ENCODE measurements around the gene NALCN.

The NALCN gene

DNA sequence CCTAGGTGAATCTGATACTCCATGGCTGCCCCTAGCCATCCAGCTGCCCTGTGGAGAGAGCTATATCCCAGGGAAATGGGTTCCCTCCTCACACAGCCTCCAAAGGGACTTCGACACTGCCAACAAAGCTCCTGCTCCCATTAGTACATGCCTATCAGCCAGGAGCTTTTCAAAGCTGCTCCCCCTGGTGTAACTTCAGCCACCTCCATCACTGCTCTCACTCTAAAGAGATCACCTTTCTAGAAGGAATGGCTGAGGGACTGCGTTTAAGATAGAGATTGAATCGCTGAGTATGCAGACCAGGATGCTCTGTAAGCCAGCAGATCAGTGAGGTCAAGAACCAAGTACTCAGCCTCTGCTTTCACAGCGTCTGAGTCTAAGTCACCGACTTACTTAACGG, 213.7 kb downstream of the NALCN start:
- no peak for TF ChIP-seq CTCF (conservative IDR thresholded peaks at IDR 0.05; ENCODE audit: low read depth, low read length)
- DNase-seq (ENCODE audit: low read depth), result no peak
- no peak overlapping the region for H3K4me3 ChIP-seq (ENCODE audit: low read length)

DNA sequence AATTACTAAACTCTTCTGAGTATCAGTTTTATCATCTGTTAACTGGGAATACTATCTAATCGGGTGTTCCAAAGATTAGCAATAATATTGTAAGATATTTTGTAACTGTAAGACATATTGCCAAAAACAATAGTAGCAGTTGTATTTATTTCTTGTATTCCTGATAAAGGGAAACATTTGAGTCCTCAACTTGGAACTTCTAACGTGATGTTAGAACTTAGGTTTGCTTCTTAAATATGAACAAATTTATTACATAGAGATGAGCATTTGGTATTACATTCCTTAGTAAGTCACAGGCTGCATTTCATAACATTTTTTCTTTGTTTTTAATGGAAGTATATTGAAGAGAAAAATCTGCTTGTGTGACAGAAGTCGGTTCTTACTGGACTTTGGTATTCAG, 225.3 kb downstream of the NALCN start:
- no peak for DNase-seq (ENCODE audit: low read depth)

GRCh38 chr13:101190337-101190736, 226.0 kb downstream of the NALCN start:
- H3K4me3 ChIP-seq (ENCODE audit: low read length), result no peak overlapping the region
- DNase-seq (ENCODE audit: low read depth), result no peak
- no peak for TF ChIP-seq CTCF (conservative IDR thresholded peaks at IDR 0.05; ENCODE audit: low read depth, low read length)

More for the DNA sequence above, 225.3 kb downstream of the NALCN start:
- no peak overlapping the region for H3K4me3 ChIP-seq (ENCODE audit: low read length)
- no peak for TF ChIP-seq CTCF (conservative IDR thresholded peaks at IDR 0.05; ENCODE audit: low read depth, low read length)

DNA sequence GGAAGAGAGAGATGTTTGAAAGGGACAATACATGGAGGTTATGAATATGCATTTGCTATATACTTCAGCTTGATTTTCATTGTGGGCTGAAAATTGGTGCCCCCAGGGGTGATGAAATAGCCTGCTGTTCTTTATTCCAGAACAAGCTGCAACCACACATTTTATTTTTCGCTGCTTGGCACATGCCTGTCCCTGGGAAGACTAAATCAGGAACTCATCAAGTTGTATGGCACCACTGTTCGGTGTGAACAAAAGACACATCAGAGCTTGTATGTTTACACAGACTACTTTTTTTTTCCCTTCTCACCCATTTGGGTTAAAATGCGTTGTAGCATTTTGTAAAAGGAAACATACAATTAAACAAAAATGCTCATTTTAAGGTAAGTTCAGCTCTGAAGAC, 230.7 kb downstream of the NALCN start:
- DNase-seq (ENCODE audit: low read depth), result no peak
- TF ChIP-seq CTCF (conservative IDR thresholded peaks at IDR 0.05; ENCODE audit: low read depth, low read length), result no peak

DNA sequence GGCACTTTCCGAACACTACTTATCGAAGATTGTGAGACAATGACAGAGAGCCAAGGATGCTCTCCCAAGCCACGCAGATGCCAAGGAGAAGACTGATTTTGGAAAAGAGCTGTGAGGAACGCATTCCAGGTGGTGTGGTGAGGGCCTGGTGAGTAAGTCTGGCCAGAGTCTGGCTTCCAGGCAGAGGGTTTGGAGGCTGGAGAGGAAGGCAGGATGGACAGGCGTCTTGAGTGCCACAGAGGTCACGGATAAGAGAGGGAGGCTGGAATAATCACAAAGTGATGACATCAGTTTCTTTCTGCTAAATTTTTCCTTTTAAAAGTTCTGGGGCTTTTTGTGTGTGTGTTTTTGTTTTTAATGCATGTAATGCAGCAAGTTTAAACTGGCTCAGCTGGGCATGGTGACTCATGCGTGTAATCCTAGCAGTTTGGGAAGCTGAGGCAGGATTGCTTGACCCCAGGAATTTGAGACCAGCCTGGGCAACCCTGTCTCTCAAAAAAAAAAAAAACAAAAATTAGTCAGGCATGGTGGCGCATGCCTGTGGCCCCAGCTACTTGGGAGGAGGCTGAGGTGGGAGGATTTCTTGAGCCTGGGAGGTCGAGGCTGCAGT, 235.1 kb downstream of the NALCN start:
- no peak for DNase-seq (ENCODE audit: low read depth)
- no peak for TF ChIP-seq CTCF (conservative IDR thresholded peaks at IDR 0.05; ENCODE audit: low read depth, low read length)
- no peak overlapping the region for H3K4me3 ChIP-seq (ENCODE audit: low read length)

More for the DNA sequence above, 230.7 kb downstream of the NALCN start:
- H3K4me3 ChIP-seq (ENCODE audit: low read length), result no peak overlapping the region

- no peak for DNase-seq (ENCODE audit: low read depth)
- no peak for TF ChIP-seq CTCF (conservative IDR thresholded peaks at IDR 0.05; ENCODE audit: low read depth, low read length)
- H3K4me3 ChIP-seq (ENCODE audit: low read length), result no peak overlapping the region
These were observed 237.3 kb downstream of the NALCN start for GRCh38 chr13:101179021-101179420.

DNA sequence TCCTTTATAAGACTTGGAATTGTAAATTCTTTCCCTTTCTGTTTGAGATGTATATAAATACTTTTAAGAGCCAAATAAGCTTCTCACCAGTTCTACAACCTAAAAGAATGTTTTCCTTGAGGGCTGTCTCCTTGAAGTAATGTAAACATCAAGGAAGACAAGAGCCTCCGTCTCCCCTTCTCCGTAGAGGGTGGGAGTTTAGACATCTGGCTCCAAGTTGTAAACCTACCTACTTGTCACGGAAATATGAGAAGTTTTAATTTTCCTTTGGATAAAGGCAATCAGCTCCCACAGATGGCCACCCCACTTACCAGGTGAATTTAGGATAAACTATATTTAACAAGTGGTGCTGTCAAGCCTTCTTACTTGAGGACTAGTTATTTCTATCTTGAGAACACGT, 237.9 kb downstream of the NALCN start:
- TF ChIP-seq CTCF (conservative IDR thresholded peaks at IDR 0.05; ENCODE audit: low read depth, low read length), result no peak

More for the DNA sequence above, 237.9 kb downstream of the NALCN start:
- no peak overlapping the region for H3K4me3 ChIP-seq (ENCODE audit: low read length)
- no peak for DNase-seq (ENCODE audit: low read depth)
